Measurements from ENCODE around the gene SEMA5A.

GRCh38 chr5:9139344-9139743 is 406.5 kb downstream of the SEMA5A start:
- TF ChIP-seq CTCF (IDR thresholded peaks at IDR 0.05), result no peak
- TF ChIP-seq TCF7L2 (IDR thresholded peaks at IDR 0.05; ENCODE audit: low read depth, low read length), result no peak
- TF ChIP-seq POLR2AphosphoS5 (IDR thresholded peaks at IDR 0.05; ENCODE audit: low read depth, low read length), result no peak
- TF ChIP-seq REST (IDR thresholded peaks at IDR 0.05; ENCODE audit: insufficient read depth in 1 of 2, low read depth in 2 of 2, low read length in 1 of 2), result no peak
